ENCODE measurements around the gene GATAD2A.

Gene GATAD2A

GRCh38 chr19:19499272-19499995 is 94.0 kb downstream of the GATAD2A start:
- no peak for TF ChIP-seq CTCF (IDR thresholded peaks at IDR 0.05; ENCODE audit: low read depth, low read length)
- no peak for DNase-seq (ENCODE audit: low read depth in 2 of 2)
- H3K4me3 ChIP-seq (replicated peaks in 1 of 2; ENCODE audit: low read depth in 2 of 2, low read length in 2 of 2): no peak overlapping the region

DNA sequence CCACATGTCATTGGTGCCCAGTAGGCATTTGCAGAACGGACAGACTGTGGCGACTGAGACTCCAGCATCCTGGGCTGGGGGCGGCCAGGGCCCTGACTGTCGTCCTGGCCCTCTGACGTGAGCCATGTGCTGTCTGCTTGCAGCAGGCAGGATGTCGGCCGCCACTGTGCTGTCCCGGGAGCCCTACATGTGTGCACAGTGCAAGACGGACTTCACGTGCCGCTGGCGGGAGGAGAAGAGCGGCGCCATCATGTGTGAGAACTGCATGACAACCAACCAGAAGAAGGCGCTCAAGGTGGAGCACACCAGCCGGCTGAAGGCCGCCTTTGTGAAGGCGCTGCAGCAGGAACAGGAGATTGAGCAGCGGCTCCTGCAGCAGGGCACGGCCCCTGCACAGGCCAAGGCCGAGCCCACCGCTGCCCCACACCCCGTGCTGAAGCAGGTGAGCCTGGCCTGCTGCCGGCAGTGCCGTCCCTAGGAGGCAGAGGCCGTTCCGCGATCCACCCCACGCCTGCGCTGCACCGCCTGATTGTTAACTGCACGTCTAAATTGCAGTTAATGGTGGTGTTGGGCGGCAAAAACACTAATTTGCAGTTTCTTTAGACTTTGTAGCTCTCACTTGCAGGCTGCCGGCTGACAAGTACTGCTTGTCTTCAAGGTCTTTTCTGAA is 95.6 kb downstream of the GATAD2A start:
- no peak for TF ChIP-seq CTCF (IDR thresholded peaks at IDR 0.05; ENCODE audit: low read depth, low read length)
- DNase-seq (ENCODE audit: low read depth in 2 of 2): no peak

DNA sequence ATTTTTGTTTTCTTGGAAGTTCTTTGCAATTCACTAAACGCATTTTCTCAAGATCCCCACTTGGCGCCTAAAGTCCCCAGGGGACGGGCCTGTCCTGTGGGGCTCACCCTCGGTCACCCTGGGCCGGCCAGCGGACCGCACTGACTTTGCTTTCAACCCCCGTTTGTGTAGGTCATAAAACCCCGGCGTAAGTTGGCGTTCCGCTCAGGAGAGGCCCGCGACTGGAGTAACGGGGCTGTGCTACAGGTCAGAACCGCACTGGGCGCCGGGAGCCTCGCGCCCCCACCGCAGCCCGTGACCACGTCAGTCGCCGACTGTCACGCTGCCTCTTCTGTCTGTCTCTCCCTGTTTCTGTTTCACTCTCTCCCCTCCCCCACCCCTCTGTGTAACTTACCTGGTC is 96.3 kb downstream of the GATAD2A start:
- H3K4me3 ChIP-seq (replicated peaks in 1 of 2; ENCODE audit: low read depth in 2 of 2, low read length in 2 of 2): no peak overlapping the region
- no peak for TF ChIP-seq CTCF (IDR thresholded peaks at IDR 0.05; ENCODE audit: low read depth, low read length)
- no peak for DNase-seq (ENCODE audit: low read depth in 2 of 2)

More for the DNA sequence above, 95.6 kb downstream of the GATAD2A start:
- H3K4me3 ChIP-seq (replicated peaks in 1 of 2; ENCODE audit: low read depth in 2 of 2, low read length in 2 of 2): no peak overlapping the region

GRCh38 chr19:19502281-19502680 is 96.8 kb downstream of the GATAD2A start:
- no peak for DNase-seq (ENCODE audit: low read depth in 2 of 2)
- TF ChIP-seq CTCF (IDR thresholded peaks at IDR 0.05; ENCODE audit: low read depth, low read length): no peak
- no peak overlapping the region for H3K4me3 ChIP-seq (replicated peaks in 1 of 2; ENCODE audit: low read depth in 2 of 2, low read length in 2 of 2)

DNA sequence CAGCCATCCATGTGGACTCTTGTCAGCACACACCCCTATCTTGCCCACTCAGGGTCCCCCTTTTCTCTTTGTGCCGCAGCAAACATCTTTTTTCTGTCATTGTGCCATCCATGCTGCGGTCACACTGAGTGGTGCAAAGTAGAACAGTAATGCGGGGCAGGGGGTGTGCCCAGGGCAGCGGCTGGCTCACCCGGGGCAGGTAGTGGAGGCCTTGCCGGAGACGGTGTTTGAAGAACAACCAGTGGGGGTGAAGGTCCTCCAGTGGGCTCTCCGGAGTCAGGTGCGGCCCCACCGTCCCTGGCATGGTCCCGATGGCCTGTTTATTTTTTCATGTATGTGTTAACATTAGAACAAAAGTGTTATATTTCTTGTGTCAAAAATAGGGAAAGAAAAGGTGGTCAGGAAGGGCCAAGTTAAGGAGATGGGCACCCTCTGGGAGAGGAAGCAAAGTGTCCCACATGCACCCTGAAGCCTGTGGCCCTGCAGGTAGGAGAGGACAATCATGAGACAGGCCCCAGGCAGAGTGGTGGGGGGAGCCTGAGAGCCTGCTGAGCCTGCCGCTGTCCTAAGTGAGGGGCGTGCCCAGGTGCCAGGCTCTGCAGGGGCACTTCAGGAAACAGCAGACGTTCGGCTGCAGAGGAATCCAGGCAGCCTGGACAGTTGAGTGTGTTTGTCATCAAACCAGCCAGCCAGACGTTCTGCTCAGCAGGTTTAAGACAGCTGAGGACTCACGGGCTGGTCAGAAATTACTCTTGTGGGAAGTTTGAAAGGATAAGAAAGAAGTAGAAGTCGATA is 97.5 kb downstream of the GATAD2A start:
- no peak for TF ChIP-seq CTCF (IDR thresholded peaks at IDR 0.05; ENCODE audit: low read depth, low read length)
- H3K4me3 ChIP-seq (replicated peaks in 1 of 2; ENCODE audit: low read depth in 2 of 2, low read length in 2 of 2): no peak overlapping the region
- no peak for DNase-seq (ENCODE audit: low read depth in 2 of 2)

- no peak for DNase-seq (ENCODE audit: low read depth in 2 of 2)
- no peak for TF ChIP-seq CTCF (IDR thresholded peaks at IDR 0.05; ENCODE audit: low read depth, low read length)
- no peak overlapping the region for H3K4me3 ChIP-seq (replicated peaks in 1 of 2; ENCODE audit: low read depth in 2 of 2, low read length in 2 of 2)
Measured at GRCh38 chr19:19504754-19505668, 99.5 kb downstream of the GATAD2A start.

Data from cardiac fibroblast (primary cell).